GM21786 (cell line): ENCODE data around the gene EMC9.

Experiments used
- ATAC-seq: cut with Tn5 transposase; IDR thresholded peaks from one replicate; pipeline ENCODE4 v1.9.1; 2021; ENCODE audit not compliant: unreplicated experiment

The EMC9 gene

GRCh38 chr14:24149302-24149969 lies 8.0 kb upstream of the EMC9 start:
- ATAC-seq, result no peak

DNA sequence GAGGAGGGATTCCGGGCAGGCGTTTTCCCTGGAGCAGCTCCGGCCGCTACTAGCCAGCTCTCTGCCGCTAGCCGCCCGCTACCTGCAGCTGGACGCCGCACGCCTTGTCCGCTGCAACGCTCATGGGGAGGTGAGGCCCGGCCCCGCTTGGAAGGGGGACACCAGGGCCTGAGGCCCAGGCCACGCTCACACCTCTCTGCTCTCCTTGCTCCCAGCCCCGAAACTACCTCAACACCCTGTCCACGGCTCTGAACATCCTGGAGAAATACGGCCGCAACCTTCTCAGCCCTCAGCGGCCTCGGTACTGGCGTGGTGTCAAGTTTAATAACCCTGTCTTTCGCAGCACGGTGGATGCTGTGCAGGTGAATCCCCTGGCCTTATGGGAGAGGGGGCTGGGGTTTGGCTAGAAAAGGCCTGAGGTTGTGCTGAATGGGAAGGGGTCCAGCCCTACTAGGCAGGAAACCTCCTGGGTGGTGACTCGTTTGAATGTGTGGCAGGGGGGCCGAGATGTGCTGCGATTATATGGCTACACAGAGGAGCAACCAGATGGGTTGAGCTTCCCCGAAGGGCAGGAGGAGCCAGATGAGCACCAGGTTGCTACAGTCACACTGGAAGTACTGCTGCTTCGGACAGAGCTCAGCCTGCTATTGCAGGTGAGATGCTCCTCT lies 6.5 kb upstream of the EMC9 start:
- no peak for ATAC-seq

DNA sequence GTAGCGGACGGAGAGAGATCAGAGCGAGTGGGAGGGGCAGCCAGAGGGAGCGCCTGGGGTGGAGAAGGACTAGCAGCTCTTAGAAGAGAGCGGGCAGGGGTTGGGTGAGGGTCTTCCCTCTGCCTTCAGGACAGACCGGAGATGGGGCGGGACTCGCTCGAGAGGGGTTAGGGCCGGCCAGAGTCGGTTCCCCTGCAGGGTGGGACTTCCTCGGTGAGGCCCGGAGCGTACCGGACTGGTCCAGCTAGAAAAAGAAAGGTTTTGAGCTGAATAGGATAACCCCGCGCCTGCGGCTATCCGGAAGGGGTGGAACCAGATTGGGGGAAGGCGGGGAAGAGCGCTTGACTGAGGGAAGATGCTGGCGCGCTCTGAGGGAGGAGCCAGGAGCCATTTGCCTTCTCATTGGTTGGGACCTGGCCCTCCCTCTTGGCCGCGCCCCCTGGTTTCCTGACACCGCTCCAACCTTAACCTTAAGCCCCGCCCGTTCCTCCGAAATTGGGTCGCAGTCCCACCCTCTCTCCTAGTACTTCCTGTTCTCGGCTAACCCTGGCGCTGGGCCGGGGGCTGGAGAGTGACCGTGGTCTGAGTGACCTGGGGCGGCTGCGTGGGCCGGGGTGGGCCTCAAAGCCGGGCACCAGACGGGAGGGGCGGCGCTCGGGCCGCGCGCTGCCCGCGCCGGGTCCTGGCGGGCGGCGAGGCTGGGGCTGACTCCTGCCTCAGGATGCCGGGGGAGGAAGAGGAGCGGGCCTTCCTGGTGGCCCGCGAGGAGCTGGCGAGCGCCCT lies 5.8 kb upstream of the EMC9 start, which contains the start of gene RNF31:
TSS of gene RNF31 (plus strand) at position 521 of the 783 bp plus-strand sequence. CDS start at position 722, 201 bp downstream.
- peak; percentile 78 for ATAC-seq

GRCh38 chr14:24146453-24146977 lies 5.1 kb upstream of the EMC9 start, which contains the start of gene PSME2:
TSS of gene PSME2 (minus strand) at chr14:24146610. CDS start at chr14:24146581, 29 bp downstream.
- peak; percentile 58 for ATAC-seq

GRCh38 chr14:24145690-24146452 lies 4.5 kb upstream of the EMC9 start:
- no peak for ATAC-seq

- ATAC-seq, result no peak
Observed at GRCh38 chr14:24145219-24145618, 3.8 kb upstream of the EMC9 start.

- ATAC-seq, result no peak
Observed at GRCh38 chr14:24144451-24144850, 3.1 kb upstream of the EMC9 start.

DNA sequence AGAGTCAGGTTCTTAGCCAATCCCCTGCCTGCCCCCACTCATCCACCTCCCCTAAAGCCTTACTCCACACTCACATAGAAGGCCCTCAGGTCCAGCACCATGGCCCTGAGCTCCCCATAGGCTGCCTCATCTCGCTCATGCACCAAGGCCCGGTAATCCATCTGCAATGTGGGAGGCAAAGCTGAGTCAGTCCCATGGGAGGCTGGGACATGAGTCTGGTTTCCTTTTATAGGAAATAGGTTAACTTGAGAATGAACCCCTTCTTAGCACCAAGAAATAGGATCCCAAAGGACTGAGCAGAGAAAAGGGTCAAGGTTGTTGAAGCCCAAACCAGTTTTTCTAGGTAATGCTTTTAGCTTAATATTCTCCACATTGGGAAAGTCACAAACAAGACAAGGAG lies 2.1 kb upstream of the EMC9 start:
- ATAC-seq, result no peak

DNA sequence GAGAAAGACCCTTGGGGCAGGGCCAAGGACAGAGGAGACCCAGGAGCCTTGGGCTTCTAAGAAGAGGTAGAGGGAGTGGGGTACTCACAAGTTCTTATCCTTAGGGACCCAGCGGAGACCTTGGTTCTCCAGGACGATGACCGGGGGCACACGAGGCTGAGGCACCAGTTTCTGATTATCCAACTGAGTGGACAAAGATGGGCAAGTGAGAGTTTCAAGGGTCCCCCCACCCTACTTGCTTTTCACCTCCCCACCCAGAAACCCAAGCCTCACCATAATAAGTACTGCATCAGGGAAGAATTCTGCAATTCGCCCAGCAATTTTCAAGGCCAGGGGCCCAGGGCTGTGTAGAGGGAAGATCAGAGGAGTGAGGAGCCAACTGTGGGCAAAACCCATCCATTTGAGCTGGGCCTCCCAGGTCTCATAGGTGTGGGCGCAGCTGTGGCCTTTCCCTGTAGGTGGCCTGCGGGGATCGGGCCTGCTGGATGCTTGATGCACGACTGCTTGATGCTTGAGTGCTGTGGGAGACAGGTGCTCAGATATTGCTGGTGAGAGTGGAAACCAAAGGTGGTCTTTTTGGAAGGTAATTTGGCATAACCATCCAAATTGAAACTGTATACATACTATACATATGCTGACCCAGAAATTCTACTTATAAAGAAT lies 2.0 kb downstream of the EMC9 start:
- no peak for ATAC-seq

- ATAC-seq, result no peak
Observed at GRCh38 chr14:24138396-24139271, 2.8 kb downstream of the EMC9 start.

DNA sequence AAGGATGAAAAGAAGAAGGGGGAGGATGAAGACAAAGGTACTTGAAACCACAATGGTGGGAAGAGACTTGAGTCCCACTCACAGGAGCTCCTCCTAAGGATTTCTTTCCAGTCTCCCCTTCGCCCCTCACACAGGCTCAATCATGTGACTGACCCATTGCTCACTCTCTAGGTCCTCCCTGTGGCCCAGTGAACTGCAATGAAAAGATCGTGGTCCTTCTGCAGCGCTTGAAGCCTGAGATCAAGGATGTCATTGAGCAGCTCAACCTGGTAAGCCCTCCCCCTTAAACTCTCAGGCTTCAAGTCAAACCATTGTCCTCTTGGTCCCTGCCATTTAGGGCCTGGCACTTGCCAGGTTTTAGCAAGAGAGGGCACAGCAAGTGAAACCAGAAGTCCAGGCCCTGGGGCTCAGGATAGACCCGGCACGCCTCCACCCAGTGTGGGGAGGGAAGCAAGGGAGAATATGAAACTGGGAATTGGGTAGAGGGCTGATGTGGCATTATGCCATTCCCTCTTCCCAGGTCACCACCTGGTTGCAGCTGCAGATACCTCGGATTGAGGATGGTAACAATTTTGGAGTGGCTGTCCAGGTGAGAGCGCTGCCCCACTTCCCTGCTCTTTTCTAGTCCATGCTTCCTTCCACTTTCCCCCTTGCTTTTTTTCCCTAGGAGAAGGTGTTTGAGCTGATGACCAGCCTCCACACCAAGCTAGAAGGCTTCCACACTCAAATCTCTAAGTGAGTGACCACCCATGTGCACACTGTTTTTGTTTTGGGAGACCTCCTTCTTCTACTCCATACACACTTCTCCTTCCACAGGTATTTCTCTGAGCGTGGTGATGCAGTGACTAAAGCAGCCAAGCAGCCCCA lies 3.6 kb downstream of the EMC9 start:
- ATAC-seq, result no peak

DNA sequence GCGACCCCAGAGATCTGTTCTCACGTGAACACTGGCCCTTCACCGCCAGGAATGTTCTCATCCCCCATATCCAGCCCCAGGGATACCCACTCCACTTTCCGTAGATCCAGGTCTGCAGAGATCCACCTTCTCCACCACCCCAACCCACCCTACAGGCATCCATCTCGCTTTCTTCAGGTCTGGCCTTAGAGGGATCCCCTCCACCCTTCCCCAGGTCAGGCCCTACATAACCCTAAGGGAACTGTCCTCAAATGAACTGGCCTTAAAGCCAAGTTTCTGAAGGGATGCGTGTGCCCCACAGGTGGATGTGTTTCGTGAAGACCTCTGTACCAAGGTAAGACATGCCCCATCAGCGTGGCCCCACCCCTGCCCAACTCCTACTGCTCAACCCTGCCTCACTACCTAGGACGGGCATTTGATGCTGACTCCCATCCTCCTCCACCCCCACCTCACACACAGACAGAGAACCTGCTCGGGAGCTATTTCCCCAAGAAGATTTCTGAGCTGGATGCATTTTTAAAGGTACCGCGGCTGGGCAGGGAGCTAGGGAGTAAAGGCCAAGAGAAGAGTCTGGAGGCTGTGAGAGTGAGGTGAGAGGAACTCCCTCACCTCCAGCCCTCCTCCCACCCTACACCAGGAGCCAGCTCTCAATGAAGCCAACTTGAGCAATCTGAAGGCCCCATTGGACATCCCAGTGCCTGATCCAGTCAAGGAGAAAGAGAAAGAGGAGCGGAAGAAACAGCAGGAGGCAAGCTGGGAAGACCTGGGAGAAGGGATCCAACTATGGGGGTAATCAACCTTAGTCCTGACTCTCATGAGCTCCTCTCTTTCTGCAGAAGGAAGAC lies 4.5 kb downstream of the EMC9 start:
- no peak for ATAC-seq

- ATAC-seq, result peak; percentile 79
Observed at GRCh38 chr14:24135834-24136683, 5.3 kb downstream of the EMC9 start, which contains the start of gene PSME1. TSS of gene PSME1 (plus strand) at chr14:24136194. CDS start at chr14:24136263, 69 bp downstream.

DNA sequence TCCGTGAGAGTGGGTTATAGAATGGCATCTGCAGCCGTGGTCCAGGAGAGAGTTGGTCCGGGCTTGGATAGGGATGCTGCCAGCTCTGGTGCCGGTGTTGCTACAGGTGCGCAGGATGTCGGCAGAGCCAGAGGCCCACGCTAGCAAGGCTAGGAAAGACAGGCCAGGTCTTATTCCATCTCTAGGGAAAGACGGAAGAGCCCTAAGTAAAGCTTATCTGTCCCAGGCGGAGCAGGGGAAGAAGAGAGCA lies 5.9 kb downstream of the EMC9 start:
- no peak for ATAC-seq

- no peak for ATAC-seq
Observed at GRCh38 chr14:24133735-24134134, 7.7 kb downstream of the EMC9 start.

DNA sequence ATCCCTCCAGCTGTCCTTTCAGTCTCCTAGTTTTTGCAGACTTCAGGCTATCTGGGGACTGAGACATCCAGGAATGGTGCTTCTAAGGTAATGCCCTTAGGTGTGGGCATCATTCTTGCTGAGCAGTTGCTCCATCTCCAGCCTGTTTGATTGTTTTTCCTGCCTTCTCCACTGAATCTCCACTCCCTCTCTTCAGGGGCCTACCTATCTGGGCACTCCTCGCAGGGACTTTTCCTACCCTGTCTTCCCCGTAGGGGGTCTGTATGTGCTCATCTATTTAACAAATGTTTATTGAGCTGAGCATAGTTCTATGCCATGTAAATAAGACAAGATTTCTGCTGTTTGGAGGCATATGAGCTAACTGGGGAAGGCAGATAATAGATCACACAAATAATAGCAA lies 8.4 kb downstream of the EMC9 start:
- ATAC-seq, result no peak
